ENCODE measurements around the gene CNOT1. TPM values are rescaled to one million over a fixed set of nuclear protein-coding genes. Genes with fewer than 3 reads are reported as not detected.

The CNOT1 gene
- polyA plus RNA-seq, 1 experiment = 133 TPM

DNA sequence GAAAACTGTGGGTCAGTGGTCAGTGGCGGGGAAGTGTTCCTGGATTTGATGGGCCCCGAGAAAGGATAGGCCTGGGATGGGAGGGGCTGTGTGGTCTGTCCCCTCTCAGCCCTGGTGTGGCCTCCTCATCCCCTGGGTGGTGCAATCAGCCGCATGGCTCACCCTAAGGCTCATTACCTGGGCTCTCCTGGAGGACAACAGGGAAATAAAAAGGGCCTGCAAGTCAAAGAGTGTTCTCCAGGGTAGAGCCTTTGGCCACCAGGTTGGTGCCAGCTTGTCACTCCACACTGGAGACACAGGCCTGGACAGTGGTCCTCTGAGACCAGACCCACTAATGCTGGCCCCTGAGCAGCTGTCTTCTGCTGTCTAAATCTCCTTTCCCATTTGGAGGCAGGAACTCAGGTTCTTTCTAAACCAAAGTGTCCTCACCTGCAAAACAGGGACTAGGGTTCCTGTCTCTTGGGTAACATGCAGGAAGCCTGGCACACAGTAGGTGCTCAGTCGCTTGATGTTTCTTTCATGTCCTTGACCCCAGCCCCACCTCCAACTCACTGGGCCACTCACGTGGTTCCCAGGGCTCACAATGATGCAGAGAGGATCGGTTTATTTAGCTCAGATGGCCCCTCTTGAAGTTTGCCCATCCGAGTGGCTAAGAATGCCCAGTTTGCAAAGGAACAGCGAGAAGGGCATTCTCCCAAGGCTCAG lies 127.3 kb downstream of the CNOT1 start:
- Histone ChIP-seq H3K36me3 (ENCODE audit: control insufficient read depth, insufficient read depth, low read length) (peaks cover 4% of the 10 kb centered on the region; the same call in 1 of the 2 replicates), H3K4me3 (ENCODE audit: low read depth, low read length) (no peak overlapping the region), H3K27me3 (ENCODE audit: control insufficient read depth, insufficient read depth, low read length) (no peaks in the 10 kb centered on the region)
- CTCF ChIA-PET = interaction anchor here (0.7 to 3.3 kb wide), 3 partner anchors 9 to 166 kb away, joined by 3 to 15 read pairs (median 4); no protein-coding TSS in a partner anchor
- POLR2A ChIA-PET = no interaction called here
- no peak for DNase-seq (ENCODE audit: low read depth)
- TF ChIP-seq, protein P1, sequence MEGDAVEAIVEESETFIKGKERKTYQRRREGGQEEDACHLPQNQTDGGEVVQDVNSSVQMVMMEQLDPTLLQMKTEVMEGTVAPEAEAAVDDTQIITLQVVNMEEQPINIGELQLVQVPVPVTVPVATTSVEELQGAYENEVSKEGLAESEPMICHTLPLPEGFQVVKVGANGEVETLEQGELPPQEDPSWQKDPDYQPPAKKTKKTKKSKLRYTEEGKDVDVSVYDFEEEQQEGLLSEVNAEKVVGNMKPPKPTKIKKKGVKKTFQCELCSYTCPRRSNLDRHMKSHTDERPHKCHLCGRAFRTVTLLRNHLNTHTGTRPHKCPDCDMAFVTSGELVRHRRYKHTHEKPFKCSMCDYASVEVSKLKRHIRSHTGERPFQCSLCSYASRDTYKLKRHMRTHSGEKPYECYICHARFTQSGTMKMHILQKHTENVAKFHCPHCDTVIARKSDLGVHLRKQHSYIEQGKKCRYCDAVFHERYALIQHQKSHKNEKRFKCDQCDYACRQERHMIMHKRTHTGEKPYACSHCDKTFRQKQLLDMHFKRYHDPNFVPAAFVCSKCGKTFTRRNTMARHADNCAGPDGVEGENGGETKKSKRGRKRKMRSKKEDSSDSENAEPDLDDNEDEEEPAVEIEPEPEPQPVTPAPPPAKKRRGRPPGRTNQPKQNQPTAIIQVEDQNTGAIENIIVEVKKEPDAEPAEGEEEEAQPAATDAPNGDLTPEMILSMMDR (IDR thresholded peaks at IDR 0.05; ENCODE audit: insufficient read depth, low read depth, low read length) = no peak

GRCh38 chr16:58501242-58502131 lies 128.1 kb downstream of the CNOT1 start:
- ChIA-PET CTCF (interaction anchor here (0.7 to 3.3 kb wide), 5 partner anchors 8 to 165 kb away, joined by 3 to 15 read pairs (median 4); no protein-coding TSS in a partner anchor), POLR2A (no interaction called here)
- Histone ChIP-seq H3K27me3 (ENCODE audit: control insufficient read depth, insufficient read depth, low read length) (no peaks in the 10 kb centered on the region), H3K4me3 (ENCODE audit: low read depth, low read length) (peak overlapping the region; percentile 46), H3K36me3 (ENCODE audit: control insufficient read depth, insufficient read depth, low read length) (peaks cover 3% of the 10 kb centered on the region; the same call in 1 of the 2 replicates)
- DNase-seq (ENCODE audit: low read depth) = no peak
- TF ChIP-seq, protein P1 (IDR thresholded peaks at IDR 0.05; ENCODE audit: insufficient read depth, low read depth, low read length) = no peak

- no peak for DNase-seq (ENCODE audit: low read depth)
- TF ChIP-seq, protein P1 (IDR thresholded peaks at IDR 0.05; ENCODE audit: insufficient read depth, low read depth, low read length) = no peak
- Histone ChIP-seq H3K36me3 (ENCODE audit: control insufficient read depth, insufficient read depth, low read length) (peaks cover 3% of the 10 kb centered on the region; the same call in 1 of the 2 replicates), H3K27me3 (ENCODE audit: control insufficient read depth, insufficient read depth, low read length) (no peaks in the 10 kb centered on the region), H3K4me3 (ENCODE audit: low read depth, low read length) (peak overlapping the region; percentile 46)
- CTCF ChIA-PET = interaction anchor here (0.6 to 3.3 kb wide), 6 partner anchors 9 to 163 kb away, joined by 3 to 22 read pairs (median 6); no protein-coding TSS in a partner anchor
- POLR2A ChIA-PET = interaction anchor here (0.6 to 0.7 kb wide), 2 partner anchors 159 to 306 kb away, joined by 3 to 10 read pairs; no protein-coding TSS in a partner anchor
Measured at GRCh38 chr16:58500430-58501241, 129.0 kb downstream of the CNOT1 start.

DNA sequence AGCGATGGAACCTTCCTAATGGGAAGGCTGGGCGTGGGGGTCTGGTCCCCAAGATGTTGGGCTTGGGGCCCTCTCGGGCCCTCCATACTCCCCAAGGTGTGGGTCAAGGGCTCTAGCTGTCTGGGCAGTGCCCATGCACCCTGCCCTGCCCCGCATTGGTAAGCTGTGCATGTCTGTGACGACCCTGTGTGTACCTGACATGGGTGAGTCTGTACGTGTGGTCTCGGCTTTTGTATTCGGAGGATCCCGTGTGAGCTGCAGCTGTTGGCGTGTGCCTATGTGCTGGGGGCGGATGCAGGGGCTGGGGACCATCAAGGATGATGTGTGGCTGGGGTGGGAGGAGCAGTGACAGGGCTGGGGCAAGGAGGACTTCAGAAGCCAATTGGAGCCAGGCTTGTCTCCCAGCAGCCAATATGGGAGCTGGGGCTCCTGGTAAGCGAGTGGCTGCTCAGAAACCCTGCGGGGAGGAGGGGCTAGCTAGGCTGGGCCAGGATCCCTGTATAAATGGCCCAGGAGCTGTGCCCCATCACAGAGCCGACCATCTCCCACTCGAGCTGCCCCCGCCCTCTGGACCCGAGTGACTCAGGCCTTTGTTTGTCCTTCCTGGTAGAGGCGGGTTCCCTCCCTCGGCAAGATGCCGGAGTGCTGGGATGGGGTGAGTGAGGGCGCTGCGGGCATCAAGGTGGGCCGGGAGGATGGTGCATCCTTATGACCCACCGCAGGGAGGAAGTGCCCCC lies 129.8 kb downstream of the CNOT1 start, which contains the start of gene NDRG4:
NDRG4 (plus strand) TSS at position 529 of the 737 bp plus-strand sequence; CDS start at position 635, 106 bp downstream.
- Histone ChIP-seq H3K36me3 (ENCODE audit: control insufficient read depth, insufficient read depth, low read length) (peaks cover 3% of the 10 kb centered on the region; the same call in 1 of the 2 replicates), H3K27me3 (ENCODE audit: control insufficient read depth, insufficient read depth, low read length) (no peaks in the 10 kb centered on the region), H3K4me3 (ENCODE audit: low read depth, low read length) (peak within 1 kb of the TSS; percentile 46)
- ChIA-PET CTCF (interaction anchor here (0.5 to 3.3 kb wide), 7 partner anchors 11 to 214 kb away, joined by 3 to 22 read pairs (median 3); no protein-coding TSS in a partner anchor), POLR2A (interaction anchor here (0.6 to 0.7 kb wide), 2 partner anchors 159 to 305 kb away, joined by 3 to 10 read pairs; no protein-coding TSS in a partner anchor)
- peak; percentile 46 for DNase-seq (ENCODE audit: low read depth)
- TF ChIP-seq, protein P1 (IDR thresholded peaks at IDR 0.05; ENCODE audit: insufficient read depth, low read depth, low read length) = no peak
